C4-2B (cell line): Measurements from ENCODE around the gene OR52A1.

Source experiments
- H3K27ac ChIP-seq: fragments of 450-650 bp; 2 replicates; pipeline ENCODE4 v1.5.1; 2017
- ZFX ChIP-seq: fragments of 450-650 bp; IDR thresholded peaks from 2 replicates; pipeline ENCODE4 v1.6.1; 2017
- TF ChIP-seq, protein P1 (sequence below): fragments of 450-650 bp; conservative IDR thresholded peaks from 2 replicates; pipeline ENCODE4 v1.5.1; 2017; ENCODE audit warnings: mild to moderate bottlenecking

Gene OR52A1

DNA sequence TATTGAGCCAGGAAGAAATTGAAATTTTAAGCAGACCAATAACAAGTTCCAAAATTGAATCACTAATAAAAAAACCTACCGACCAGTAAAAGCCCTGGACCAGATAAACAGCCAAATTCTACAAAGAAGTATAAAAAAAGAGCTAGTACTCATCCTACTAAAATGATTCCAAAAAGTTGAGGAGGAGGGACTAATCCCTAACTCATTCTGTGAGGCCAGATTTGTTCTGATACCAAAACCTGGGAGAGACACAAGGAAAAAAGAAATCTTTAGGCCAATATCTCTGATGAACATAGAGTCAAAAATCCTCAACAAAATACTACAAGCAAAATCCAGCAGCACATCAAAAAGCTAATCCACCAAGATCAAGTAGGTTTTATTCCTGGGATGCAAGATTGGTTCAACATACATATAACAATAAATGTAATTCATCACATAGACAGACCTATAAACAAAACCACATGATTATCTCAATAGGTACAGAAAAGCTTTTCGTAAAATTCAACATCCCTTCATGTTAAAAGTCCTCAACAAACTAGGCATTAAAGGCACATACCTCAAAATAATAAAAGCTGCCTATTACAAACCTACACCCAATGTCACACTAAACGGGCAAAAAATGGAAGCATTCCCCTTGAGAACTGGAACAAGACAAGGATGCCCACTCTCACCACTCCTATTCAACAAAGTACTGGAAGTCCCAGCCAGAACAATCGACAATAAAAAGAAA, 29.5 kb downstream of the OR52A1 start:
- no peak for TF ChIP-seq ZFX
- H3K27ac ChIP-seq = no peak overlapping the region

DNA sequence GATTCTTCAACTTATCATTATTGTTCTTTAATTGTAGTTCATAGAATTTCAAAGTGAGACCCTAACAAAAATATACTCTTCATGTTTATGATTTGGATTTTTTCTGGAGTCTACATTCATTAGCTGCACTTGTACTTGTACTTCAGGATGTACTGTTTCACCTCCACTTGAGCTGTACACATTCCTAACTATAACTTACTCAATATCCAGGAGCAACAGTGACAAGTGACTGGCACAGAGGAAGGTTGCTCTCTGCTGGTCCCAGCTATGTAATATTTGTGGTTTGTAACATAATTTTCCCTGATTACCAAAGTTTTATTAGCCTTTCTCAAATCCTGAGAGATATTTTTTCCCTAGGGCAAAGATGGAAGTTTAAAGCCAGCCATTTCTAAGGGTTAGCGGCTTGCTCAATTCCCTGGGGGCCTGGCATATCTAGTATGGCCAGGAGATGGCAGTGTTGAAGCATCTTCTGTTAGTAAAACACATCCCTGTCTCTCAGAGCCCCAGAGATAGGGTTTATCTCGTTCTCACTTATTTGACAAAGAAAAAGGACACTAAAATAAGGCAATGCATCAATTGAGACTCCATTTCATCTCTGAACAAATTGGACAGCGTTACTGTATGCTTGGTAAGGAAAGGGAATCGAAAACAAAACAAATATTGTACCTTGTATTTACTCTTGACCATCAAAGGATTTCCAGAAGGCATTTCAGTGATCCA, 30.6 kb downstream of the OR52A1 start:
- TF ChIP-seq ZFX = no peak
- TF ChIP-seq, protein P1, sequence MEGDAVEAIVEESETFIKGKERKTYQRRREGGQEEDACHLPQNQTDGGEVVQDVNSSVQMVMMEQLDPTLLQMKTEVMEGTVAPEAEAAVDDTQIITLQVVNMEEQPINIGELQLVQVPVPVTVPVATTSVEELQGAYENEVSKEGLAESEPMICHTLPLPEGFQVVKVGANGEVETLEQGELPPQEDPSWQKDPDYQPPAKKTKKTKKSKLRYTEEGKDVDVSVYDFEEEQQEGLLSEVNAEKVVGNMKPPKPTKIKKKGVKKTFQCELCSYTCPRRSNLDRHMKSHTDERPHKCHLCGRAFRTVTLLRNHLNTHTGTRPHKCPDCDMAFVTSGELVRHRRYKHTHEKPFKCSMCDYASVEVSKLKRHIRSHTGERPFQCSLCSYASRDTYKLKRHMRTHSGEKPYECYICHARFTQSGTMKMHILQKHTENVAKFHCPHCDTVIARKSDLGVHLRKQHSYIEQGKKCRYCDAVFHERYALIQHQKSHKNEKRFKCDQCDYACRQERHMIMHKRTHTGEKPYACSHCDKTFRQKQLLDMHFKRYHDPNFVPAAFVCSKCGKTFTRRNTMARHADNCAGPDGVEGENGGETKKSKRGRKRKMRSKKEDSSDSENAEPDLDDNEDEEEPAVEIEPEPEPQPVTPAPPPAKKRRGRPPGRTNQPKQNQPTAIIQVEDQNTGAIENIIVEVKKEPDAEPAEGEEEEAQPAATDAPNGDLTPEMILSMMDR = peak; percentile 89
- no peak overlapping the region for H3K27ac ChIP-seq

DNA sequence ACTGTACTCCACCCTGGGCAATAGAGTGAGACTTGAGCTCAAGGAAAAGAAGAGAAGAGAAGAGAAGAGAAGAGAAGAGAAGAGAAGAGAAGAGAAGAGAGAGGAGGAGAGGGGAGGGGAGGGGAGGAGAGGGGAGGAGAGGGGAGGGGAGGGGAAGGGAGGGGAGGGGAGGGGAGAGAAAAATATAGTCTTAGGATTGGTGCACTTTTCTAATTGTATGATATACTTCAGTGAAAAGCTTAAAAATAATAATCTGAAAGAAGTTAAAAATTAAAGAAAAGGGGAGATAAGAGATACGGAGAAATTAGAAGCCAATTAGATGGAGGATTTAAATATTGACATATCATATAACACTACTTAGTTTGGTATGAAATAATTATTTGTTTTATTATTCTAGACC, 35.7 kb downstream of the OR52A1 start:
- no peak overlapping the region for H3K27ac ChIP-seq
- TF ChIP-seq, protein P1 = no peak
- TF ChIP-seq ZFX = no peak

DNA sequence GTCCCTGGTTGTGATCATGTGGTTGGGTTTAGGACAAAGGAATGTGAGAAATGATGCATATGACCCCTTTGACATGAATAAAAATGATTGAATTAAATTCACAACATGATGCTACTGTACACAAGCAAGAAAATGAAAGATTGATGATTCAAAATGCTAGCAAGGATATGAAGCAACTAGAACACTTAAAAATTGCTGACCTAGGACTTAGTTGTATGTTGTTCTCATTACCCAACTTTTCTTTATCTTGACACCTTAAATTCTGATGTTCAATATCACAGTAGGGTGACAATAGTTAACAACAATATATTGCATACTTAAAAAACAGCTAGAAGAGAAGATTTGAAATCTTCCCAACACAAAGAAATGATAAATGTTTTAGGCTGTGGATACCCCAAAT, 37.0 kb downstream of the OR52A1 start:
- TF ChIP-seq, protein P1 = no peak
- no peak for TF ChIP-seq ZFX
- H3K27ac ChIP-seq = no peak overlapping the region

DNA sequence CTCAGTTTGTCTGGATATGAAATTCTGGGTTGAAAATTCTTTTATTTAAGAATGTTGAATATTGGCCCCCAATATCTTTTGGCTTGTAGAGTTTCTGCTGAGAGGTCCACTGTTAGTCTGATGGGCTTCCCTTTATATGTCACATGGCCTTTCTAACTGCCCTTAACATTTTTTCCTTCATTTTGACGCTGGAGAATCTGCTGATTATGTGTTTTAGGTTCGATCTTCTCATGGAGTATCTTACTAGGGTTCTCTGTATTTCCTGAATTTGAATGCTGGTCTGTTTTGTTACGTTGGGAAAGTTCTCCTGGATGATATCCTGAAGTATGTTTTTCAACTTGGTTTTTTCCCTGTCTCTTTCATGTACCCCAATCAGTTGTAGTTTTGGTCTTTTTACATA, 39.2 kb downstream of the OR52A1 start:
- TF ChIP-seq, protein P1 = no peak
- TF ChIP-seq ZFX = no peak
- H3K27ac ChIP-seq = no peak overlapping the region

DNA sequence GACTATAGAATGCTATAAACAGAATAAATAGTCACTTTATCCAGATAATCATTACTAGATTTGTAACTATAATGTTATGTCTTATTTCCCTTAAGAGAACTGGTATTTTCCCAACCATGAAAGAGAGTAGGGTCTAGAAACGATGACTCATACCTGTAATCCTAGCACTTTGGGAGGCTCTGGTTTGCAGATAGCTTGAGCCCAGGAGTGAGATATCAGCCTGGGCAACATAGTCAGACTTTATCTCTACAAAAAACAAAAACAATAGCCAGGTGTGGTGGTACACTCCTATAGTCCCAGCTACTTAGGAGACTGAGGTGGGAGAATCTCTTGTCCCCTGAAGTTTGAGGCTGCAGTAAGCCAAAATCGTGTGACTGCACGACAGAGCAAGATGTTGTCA, 47.3 kb downstream of the OR52A1 start:
- TF ChIP-seq, protein P1 = no peak
- no peak for TF ChIP-seq ZFX
- H3K27ac ChIP-seq = no peak overlapping the region

DNA sequence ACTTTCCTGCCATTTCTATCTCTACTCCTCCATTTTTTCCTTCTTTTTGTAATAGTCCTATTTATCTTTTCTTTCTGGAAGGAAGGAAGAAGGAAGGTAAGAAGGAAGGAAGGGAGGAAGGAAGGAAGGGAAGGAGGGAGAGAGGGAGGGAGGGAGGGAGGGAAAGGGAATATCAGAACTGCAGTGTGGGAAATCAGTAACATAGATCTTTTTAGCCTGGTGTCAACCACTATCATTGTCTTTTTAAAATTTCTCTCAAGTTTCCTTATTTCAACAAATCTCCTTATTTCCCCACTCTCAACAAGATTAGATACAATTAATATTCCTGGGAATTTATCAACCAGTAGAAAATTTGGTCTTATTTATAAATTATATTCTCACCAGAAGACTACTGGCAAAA, 51.5 kb downstream of the OR52A1 start:
- H3K27ac ChIP-seq = no peak overlapping the region
- TF ChIP-seq ZFX = no peak
- TF ChIP-seq, protein P1 = no peak
